Stimulated activated CD8-positive, alpha-beta memory T cell treated with anti-CD3 and anti-CD28 coated beads, Interleukin-15, amount 100 ng/mL, for 4 hours (primary cell): ENCODE results near the gene FRMD6.

Experiments used
- DNase-seq, 2 donors: peaks; one replicate each; pipeline ENCODE4 v3.0.0-alpha.2; 2020; ENCODE audit warnings: low read depth in 2 of 2

Gene FRMD6

GRCh38 chr14:51666070-51666469 is 14.4 kb downstream of the FRMD6 start:
- no peak for DNase-seq

- DNase-seq = no peak
Observed at GRCh38 chr14:51666826-51667225, 15.1 kb downstream of the FRMD6 start.

GRCh38 chr14:51668870-51669269 is 17.2 kb downstream of the FRMD6 start:
- no peak for DNase-seq

DNA sequence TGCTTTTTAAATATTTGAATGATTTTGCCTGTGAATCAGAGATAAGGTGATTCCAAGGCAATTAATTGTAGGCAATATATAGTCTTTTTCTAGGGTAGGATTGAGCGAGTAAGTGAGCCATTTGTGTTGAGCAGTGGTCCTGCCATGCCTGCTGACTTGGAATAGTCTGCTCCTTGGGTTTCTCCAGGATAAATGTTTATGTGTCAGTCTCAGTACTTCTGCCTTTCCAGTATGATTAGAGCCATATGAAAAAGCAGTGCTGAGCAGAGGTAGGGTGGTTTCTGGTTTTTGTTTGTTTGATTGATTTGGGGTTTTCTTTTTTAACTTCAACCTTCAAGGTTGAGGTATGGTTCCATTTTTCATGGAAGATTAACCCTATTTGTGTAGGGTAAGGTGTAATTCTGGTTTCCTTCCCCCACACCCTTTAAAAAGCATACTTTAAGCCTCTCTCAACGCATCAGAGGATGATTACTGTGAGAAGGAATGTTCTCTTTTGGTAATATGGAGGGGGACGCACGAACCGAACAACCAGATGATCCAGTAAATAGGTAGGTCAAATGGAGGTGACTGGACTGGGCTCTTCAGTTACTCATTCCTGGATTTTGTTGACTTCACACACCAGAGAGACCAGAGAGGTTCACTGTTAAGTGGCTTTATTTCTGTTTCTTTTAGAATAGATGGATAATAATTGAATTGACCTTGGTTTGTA is 22.7 kb downstream of the FRMD6 start:
- no peak for DNase-seq

DNA sequence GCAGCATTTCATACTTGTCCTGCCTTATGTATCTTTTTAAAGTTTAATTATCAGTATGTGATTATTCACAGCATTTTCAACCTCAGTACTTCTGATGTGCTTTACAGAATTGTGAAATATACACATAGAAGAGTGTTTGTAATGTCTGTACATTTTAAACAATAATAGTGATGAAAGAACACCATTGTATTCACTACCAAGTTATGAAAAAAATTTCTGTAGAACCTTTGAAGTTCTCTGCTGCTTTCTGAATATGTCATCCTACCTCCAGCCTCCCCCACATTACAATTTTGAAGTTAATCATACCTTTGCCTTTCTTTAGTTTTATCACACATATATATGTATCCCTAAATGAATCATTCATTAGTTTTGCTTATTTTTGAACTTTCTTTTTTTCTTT is 24.8 kb downstream of the FRMD6 start:
- no peak for DNase-seq

- DNase-seq = no peak
Observed at GRCh38 chr14:51677266-51677665, 25.6 kb downstream of the FRMD6 start.

DNA sequence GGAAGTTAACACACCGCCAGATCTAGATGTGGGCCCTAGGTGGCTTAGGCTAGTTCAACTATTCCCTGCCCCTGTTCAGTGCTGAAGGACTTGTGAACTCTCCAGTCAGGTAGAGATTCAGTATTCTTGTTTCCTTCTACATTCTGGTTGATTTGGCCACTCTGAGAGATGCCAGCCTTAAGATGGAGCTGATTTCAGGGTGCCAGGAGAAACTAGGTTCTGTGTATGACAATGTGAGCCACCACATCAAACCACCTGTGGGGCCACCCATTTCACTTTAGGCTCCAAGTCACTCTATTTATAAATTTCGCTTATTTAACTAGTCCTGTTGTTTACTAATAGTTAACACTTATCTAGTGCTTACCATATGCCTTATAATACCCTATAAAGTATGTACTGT is 26.0 kb downstream of the FRMD6 start:
- DNase-seq = no peak

DNA sequence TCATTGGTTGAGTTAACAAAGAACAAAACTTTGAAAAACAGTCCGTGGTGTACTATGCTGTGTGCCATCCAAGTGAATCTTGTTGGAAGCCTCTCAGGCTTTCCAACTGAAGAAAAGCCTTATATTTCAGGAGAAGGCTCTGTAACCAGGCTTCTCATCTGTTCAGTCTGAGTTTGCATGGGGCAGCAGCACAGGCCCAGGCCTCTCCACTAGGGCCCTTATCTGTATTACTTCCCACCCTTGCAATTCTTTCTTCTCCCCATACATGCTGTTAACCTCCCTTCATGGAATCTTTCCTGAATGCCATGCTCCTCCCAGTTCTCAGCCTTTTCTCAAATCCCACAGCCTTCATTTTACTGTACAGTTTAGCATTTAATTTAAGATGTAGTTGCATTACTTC is 28.3 kb downstream of the FRMD6 start:
- DNase-seq = no peak

DNA sequence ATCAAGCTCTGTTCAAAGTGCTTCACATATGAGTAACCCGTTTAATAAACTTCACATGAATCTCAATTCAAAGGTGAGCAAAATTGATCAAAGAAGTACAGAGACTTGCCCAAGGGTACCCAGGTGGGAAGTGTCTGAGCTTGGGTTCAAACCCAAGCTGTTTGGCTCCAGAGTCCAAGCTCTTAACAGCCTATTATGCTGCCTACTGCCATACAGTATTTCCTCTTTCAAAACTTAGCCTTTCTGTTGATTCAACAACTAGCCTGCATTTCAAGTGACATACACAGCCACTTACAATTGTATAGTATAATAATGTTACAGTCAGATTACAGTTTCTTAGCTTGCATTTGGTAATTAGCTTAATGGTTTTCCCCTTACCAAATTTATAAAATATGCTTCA is 29.7 kb downstream of the FRMD6 start:
- DNase-seq = no peak

- no peak for DNase-seq
Observed at GRCh38 chr14:51682411-51682810, 30.7 kb downstream of the FRMD6 start.

DNA sequence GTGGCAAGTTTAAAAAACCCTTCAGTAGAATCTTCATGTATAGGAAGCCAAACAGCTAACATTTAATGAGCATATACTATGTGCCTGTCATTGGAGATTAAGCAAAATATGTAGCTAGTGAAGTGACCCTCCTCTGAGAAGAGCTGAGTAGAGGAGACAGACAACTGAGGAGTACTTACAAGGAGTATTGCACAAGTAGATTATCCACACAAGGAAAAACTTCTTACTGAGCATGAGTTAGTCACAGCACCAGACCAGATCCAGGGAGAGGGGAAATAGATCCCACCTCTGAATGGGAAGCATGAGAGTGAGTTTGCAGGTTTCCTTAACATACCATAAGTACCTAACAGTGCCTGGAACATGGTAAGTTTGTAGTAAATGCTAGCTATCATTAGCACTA is 33.0 kb downstream of the FRMD6 start:
- no peak for DNase-seq

DNA sequence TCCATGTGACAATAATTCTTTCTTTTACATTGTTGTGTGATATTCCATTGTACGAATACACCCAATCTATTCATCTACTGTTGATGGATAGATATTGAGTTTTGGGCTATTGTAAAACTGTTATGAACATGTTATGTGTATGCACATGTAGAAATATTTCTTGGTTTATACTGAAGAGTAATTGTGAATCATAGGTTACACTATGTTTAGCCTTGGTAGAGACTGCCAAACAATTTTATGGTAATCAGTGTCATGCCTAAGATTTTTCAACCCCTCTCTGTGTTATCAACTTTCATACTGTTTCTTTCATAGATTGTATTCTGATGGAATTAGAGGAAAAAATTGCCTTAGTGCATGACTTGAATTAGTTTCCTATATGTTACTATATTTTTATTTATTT is 39.5 kb downstream of the FRMD6 start:
- no peak for DNase-seq

DNA sequence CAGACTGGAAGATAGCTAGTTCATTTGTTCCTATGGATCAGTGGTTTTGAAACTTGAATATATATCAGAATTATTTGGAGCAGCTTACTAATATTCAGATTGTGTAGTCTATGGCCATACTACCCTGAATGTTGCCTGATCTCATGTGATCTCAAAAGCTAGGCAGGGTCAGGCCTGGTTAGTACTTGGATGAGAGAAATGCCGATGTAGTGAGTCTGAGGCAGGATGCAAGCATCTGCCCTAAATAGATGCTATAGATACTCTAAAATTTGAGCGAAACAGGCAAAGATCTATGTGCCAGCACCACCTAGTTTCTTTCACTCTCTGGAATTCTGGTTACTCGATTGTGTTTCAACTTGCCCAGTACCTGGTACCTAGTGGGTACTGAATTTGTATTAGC is 40.9 kb downstream of the FRMD6 start:
- no peak for DNase-seq

DNA sequence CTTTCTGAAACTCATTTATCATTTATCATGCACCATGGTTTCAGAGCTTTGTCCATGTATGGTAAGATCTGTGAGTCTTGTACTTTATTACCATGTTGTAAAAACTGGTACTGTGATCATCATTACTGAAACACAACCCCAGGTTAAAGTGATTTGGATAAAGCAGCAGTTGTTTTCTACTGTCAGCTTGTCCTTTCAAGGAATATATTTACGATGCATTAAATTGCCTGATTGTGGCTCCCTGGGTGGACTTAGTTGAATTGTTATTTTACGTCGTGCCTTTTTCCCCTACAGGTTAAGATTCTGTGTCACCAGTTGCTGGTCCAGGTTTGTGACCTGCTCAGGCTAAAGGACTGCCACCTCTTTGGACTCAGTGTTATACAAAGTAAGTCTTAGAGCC is 46.1 kb downstream of the FRMD6 start:
- DNase-seq = no peak

DNA sequence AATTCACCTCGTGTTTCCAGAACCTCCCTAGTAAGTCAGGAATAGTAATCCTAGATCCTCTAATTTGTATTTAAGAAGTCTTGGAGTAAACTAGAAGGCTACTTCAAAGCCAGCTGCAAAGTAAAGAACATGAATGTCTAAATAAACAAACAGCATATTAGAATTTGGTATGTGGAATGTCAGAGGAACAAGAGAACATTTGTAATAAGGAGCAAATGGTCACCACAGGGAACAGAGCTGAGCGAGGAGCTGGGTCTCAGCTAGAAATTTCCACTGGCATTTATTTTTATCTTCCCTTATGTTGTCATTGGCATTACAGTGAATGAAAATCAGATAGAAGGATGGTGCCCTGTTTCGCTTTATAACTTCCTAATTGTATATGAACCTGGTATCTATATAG is 50.2 kb downstream of the FRMD6 start:
- DNase-seq = no peak

DNA sequence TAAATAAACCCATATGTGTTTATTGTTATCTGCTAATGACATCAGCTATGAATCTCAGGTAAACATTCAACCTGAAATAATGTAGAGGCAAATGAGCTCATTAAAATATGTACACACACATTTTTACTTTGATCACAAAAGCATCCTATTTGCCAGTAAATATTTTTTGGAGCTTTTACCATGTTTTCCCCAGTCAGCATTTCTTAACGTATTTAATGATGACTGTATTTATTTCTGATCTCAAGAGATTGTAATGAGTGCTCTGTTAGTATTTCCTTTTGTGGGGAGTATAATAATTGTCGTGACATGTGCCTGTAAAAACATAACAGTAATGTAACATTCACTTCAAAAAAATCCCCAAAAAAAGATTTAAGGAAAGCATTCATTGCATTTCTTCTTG is 52.1 kb downstream of the FRMD6 start:
- no peak for DNase-seq

DNA sequence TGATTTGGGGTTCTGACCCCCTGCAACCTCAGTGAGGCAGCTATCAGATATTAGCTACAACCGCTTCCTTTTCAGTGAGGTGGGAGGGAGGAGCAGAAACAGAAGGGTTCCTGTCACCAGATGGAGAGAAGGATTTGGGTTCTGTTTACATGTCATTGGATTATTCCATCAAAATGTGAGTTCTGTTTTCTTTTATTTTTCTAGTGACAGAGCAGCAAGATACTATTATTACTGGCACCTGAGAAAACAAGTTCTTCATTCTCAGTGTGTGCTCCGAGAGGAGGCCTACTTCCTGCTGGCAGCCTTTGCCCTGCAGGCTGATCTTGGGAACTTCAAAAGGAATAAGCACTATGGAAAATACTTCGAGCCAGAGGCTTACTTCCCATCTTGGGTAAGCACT is 52.8 kb downstream of the FRMD6 start:
- no peak for DNase-seq

GRCh38 chr14:51707327-51707726 is 55.6 kb downstream of the FRMD6 start:
- DNase-seq = no peak

DNA sequence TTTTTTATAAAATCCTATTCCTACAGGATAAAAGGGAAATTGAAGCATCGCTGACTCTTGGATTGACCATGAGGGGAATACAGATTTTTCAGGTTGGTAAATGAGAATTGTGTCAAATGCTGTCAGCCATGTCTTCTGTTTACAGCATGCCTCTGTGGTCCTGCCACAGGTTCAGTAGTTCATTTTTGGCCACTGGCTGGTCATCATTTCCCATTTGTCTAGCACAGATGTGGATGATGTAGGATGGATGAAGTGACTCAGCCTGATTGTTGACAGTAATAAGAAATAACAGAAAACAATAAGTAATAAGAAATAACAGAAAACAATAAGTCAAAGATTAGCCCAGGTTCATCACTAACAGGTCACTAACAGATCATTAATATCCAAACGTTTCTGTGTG is 59.8 kb downstream of the FRMD6 start:
- no peak for DNase-seq

- no peak for DNase-seq
Observed at GRCh38 chr14:51715250-51715649, 63.5 kb downstream of the FRMD6 start.

- DNase-seq = no peak
Observed at GRCh38 chr14:51715742-51716141, 64.0 kb downstream of the FRMD6 start.

DNA sequence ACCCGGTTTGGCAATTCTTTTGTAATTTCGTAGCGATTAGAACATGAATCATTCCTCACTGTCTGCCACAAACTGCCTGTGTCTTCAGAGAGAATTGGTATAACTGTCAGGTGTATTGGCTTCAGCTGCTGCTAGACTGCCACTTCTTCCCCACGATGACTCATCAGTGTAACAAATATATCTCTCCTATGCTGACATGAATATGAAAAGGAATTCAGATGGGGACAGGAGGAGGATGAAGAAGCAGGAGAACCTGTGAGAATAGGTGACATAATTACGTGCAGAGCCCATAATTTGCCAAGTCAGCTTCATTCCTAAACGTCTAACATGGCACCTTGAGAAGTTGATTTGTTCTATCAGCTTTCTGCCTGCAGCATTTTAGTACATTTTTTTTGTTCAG is 64.9 kb downstream of the FRMD6 start:
- DNase-seq = no peak

- no peak for DNase-seq
Observed at GRCh38 chr14:51717766-51718165, 66.1 kb downstream of the FRMD6 start.

DNA sequence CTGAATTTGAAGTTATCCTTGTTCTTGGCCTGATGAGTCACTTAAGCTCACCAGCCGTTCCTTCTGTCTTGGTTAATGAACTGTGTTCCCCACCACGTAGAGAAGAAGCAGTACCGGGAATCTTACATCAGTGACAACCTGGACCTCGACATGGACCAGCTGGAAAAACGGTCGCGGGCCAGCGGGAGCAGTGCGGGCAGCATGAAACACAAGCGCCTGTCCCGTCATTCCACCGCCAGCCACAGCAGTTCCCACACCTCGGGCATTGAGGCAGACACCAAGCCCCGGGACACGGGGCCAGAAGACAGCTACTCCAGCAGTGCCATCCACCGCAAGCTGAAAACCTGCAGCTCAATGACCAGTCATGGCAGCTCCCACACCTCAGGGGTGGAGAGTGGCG is 68.2 kb downstream of the FRMD6 start:
- no peak for DNase-seq
